Measurements from ENCODE around the gene RSPH4A. TPM values are rescaled to one million over a fixed set of nuclear protein-coding genes. Genes with fewer than 3 reads are reported as not detected.

The RSPH4A gene
- total and polyA plus RNA-seq, 9 of the 15 experiments (the other 6 are each of a cell fraction or from before 2014, with no cell fraction given), result 0.04 to 0.30 (median 0.11) TPM

DNA sequence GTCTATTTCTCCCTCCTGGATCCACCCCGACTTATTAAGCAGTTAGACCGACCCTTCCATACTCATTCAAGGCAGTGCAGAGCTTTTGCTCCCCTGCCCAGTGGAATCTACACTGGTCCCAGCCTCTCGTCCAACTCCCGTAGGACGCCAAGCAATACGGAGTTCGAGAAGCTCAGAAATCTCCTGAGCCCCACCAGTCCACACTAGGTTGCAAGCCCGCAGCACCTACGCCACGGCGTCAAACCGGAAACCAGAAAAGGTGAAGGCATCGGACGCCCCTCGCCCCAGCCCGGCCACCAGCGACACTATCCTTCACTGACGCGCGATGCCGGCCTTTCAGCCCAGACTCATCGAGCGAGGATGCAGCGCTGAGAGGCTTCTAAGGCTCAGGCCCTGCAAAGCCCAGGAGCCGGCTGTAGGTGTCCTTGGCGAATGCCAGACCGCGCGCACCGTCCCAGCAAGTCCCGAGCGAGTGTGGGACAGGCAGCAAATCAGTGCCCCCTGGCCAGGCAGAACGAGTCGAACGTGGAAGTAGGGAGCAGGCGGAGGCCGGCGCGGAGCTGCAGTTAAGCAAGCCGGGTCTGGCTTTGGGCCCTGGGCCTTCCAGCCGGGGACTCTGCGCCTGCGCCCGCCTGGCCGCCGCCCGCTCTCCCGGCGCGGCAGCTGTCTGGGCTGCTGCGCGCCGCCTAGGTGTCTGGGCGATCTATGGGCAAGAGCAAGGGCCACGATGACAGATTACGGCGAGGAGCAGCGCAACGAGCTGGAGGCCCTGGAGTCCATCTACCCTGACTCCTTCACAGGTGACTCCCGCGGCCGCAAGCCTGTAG, 45.2 kb upstream of the RSPH4A start, which contains the start of gene RWDD1 (continued):
- TF ChIP-seq, protein P1, sequence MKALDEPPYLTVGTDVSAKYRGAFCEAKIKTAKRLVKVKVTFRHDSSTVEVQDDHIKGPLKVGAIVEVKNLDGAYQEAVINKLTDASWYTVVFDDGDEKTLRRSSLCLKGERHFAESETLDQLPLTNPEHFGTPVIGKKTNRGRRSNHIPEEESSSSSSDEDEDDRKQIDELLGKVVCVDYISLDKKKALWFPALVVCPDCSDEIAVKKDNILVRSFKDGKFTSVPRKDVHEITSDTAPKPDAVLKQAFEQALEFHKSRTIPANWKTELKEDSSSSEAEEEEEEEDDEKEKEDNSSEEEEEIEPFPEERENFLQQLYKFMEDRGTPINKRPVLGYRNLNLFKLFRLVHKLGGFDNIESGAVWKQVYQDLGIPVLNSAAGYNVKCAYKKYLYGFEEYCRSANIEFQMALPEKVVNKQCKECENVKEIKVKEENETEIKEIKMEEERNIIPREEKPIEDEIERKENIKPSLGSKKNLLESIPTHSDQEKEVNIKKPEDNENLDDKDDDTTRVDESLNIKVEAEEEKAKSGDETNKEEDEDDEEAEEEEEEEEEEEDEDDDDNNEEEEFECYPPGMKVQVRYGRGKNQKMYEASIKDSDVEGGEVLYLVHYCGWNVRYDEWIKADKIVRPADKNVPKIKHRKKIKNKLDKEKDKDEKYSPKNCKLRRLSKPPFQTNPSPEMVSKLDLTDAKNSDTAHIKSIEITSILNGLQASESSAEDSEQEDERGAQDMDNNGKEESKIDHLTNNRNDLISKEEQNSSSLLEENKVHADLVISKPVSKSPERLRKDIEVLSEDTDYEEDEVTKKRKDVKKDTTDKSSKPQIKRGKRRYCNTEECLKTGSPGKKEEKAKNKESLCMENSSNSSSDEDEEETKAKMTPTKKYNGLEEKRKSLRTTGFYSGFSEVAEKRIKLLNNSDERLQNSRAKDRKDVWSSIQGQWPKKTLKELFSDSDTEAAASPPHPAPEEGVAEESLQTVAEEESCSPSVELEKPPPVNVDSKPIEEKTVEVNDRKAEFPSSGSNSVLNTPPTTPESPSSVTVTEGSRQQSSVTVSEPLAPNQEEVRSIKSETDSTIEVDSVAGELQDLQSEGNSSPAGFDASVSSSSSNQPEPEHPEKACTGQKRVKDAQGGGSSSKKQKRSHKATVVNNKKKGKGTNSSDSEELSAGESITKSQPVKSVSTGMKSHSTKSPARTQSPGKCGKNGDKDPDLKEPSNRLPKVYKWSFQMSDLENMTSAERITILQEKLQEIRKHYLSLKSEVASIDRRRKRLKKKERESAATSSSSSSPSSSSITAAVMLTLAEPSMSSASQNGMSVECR (CRISPR knock-in tag; IDR thresholded peaks at IDR 0.05), result peak; percentile 80
- TF ChIP-seq, protein P2, sequence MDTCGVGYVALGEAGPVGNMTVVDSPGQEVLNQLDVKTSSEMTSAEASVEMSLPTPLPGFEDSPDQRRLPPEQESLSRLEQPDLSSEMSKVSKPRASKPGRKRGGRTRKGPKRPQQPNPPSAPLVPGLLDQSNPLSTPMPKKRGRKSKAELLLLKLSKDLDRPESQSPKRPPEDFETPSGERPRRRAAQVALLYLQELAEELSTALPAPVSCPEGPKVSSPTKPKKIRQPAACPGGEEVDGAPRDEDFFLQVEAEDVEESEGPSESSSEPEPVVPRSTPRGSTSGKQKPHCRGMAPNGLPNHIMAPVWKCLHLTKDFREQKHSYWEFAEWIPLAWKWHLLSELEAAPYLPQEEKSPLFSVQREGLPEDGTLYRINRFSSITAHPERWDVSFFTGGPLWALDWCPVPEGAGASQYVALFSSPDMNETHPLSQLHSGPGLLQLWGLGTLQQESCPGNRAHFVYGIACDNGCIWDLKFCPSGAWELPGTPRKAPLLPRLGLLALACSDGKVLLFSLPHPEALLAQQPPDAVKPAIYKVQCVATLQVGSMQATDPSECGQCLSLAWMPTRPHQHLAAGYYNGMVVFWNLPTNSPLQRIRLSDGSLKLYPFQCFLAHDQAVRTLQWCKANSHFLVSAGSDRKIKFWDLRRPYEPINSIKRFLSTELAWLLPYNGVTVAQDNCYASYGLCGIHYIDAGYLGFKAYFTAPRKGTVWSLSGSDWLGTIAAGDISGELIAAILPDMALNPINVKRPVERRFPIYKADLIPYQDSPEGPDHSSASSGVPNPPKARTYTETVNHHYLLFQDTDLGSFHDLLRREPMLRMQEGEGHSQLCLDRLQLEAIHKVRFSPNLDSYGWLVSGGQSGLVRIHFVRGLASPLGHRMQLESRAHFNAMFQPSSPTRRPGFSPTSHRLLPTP (IDR thresholded peaks at IDR 0.05; ENCODE audit: borderline replicate concordance, extremely low read depth, insufficient read length), result no peak
- no peak for TF ChIP-seq SNIP1 (IDR thresholded peaks at IDR 0.05; ENCODE audit: low read depth)
- no peak for TF ChIP-seq PPARD (CRISPR knock-in tag; IDR thresholded peaks at IDR 0.05)
- TF ChIP-seq ARID2 (IDR thresholded peaks at IDR 0.05), result peak; percentile 36; the same call in 1 of the 2 replicates
- TF ChIP-seq, protein P3, sequence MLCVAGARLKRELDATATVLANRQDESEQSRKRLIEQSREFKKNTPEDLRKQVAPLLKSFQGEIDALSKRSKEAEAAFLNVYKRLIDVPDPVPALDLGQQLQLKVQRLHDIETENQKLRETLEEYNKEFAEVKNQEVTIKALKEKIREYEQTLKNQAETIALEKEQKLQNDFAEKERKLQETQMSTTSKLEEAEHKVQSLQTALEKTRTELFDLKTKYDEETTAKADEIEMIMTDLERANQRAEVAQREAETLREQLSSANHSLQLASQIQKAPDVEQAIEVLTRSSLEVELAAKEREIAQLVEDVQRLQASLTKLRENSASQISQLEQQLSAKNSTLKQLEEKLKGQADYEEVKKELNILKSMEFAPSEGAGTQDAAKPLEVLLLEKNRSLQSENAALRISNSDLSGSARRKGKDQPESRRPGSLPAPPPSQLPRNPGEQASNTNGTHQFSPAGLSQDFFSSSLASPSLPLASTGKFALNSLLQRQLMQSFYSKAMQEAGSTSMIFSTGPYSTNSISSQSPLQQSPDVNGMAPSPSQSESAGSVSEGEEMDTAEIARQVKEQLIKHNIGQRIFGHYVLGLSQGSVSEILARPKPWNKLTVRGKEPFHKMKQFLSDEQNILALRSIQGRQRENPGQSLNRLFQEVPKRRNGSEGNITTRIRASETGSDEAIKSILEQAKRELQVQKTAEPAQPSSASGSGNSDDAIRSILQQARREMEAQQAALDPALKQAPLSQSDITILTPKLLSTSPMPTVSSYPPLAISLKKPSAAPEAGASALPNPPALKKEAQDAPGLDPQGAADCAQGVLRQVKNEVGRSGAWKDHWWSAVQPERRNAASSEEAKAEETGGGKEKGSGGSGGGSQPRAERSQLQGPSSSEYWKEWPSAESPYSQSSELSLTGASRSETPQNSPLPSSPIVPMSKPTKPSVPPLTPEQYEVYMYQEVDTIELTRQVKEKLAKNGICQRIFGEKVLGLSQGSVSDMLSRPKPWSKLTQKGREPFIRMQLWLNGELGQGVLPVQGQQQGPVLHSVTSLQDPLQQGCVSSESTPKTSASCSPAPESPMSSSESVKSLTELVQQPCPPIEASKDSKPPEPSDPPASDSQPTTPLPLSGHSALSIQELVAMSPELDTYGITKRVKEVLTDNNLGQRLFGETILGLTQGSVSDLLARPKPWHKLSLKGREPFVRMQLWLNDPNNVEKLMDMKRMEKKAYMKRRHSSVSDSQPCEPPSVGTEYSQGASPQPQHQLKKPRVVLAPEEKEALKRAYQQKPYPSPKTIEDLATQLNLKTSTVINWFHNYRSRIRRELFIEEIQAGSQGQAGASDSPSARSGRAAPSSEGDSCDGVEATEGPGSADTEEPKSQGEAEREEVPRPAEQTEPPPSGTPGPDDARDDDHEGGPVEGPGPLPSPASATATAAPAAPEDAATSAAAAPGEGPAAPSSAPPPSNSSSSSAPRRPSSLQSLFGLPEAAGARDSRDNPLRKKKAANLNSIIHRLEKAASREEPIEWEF (CRISPR knock-in tag; IDR thresholded peaks at IDR 0.05), result no peak
- TF ChIP-seq YY1 (IDR thresholded peaks at IDR 0.05; ENCODE audit: borderline replicate concordance in 1 of 3, control insufficient read depth in 1 of 3, extremely low read depth in 1 of 3, insufficient read depth in 3 of 3, insufficient read length in 1 of 3, insufficient replicate concordance in 2 of 3, low read depth in 1 of 3, low read length in 2 of 3), result peak in 2 of 3 experiments; percentile 59 to 72
- no peak for TF ChIP-seq LEF1 (IDR thresholded peaks at IDR 0.05)
- TF ChIP-seq CHCHD3 (CRISPR knock-in tag; IDR thresholded peaks at IDR 0.05), result no peak
- TF ChIP-seq ZKSCAN3 (CRISPR knock-in tag; IDR thresholded peaks at IDR 0.05), result no peak
- no peak for TF ChIP-seq ZNF146 (CRISPR knock-in tag; IDR thresholded peaks at IDR 0.05; ENCODE audit: unreplicated experiment)
- TF ChIP-seq NR4A1 (CRISPR knock-in tag; IDR thresholded peaks at IDR 0.05), result no peak
- no peak for TF ChIP-seq NR4A1 (tag; IDR thresholded peaks at IDR 0.05)
- TF ChIP-seq NCOA2 (IDR thresholded peaks at IDR 0.05; ENCODE audit: partially characterized antibody in 2 of 2), result peak in 1 of 2 experiments; percentile 100

Measured in K562 (cell line).